Pancreas (tissue), 10 donors: ENCODE measurements around the gene MAP7D1. TPM values are rescaled to one million over a fixed set of nuclear protein-coding genes. Genes with fewer than 3 reads are reported as not detected.
"Not testable (repeated sequence)": the region's sequence is repeated elsewhere in the genome, so short reads cannot be mapped to it uniquely, and the experiment has no call there.

ENCODE experiments used
- ATAC-seq, 4 donors: fragments of 200-7000 bp; cut with Tn5 transposase; one replicate each; pipeline versions ENCODE4 v1.8.0 to v1.9.1; 2020; ENCODE audit warnings: mild to moderate bottlenecking in 4 of 4, moderate library complexity in 4 of 4
- DNase-seq, 6 donors: peaks; one replicate each; pipeline ENCODE4 v3.0.0-alpha.2; 2020
- FAIRE-seq: peaks from 2 replicates; lab custom pipeline; 2012; peaks lifted over from hg19 to GRCh38; lab: Jason Lieb, UNC
- H3K27ac ChIP-seq, 4 donors: fragments of 200-600 bp; sonication (generic); 1 replicate in 3 of 4; 2 replicates in 1 of 4; pipeline versions ENCODE4 v1.5.0 to v1.8.0; 2020
- H3K27me3 ChIP-seq, 4 donors: fragments of 200-600 bp; one replicate each; pipeline ENCODE4 v1.8.0; 2021
- H3K36me3 ChIP-seq, 3 donors: fragments of 200-600 bp; sonication (generic) in 1 of 3; one replicate each; pipeline versions ENCODE4 v1.5.0 to v1.8.0; 2020 to 2021
- H3K4me1 ChIP-seq, 3 donors: fragments of 200-600 bp; one replicate each; pipeline ENCODE4 v1.8.0; 2021
- H3K4me3 ChIP-seq, 4 donors: fragments of 200-600 bp; sonication (generic) in 2 of 4; one replicate each; pipeline versions ENCODE4 v1.5.0 to v1.8.0; 2020 to 2021
- H3K9me3 ChIP-seq, 4 donors: fragments of 200-600 bp; one replicate each; pipeline ENCODE4 v1.8.0; 2021
- CTCF ChIP-seq, 4 donors: fragments of 200-600 bp; sonication (generic) in 3 of 4; IDR thresholded peaks; one replicate each; pipeline versions ENCODE4 v1.5.0 to v1.8.0; 2021; ENCODE audit warnings: antibody characterized with exemption in 4 of 4
- whole genome bisulfite sequencing, 2 donors: extraction: QIAGEN DNeasy Blood & Tissue Kit; methylation state at CpG; one replicate each; pipeline ENCODE4 v1.1.7; 2013; 5-methylcytosine and 5-hydroxymethylcytosine counted together
- intact Hi-C, 3 donors: fragments of 100-400 bp; cut with DNase I; formaldehyde crosslinking; loops; one replicate each; pipeline versions ENCODE4 v1.11.1 to v1.14.2; 2022
- polyA plus RNA-seq, 2 donors: library from polyadenylated mRNA; stranded (reverse); fragments of 200-250 nt; gene quantifications; one replicate each; pipeline ENCODE4 v1.2.3, GENCODE V29; 2013
- total RNA-seq, 6 donors: library from RNA; stranded (reverse); fragmentation: NEBNext Ultra II Directional in 4 of 6; extraction: Animal tissue kit (Norgen Biotek cat#: 25700) in 4 of 6; gene quantifications; one replicate each; pipeline versions ENCODE4 v1.2.1 to v1.2.4, GENCODE V29; 2021 to 2023
- donor health status: healthy with polysubstance abuse.
- donor health status: DM: no; HTN: no; CAD: no; lungs with moderate emphysema.
- donor health status: DM: no; HTN: no; CAD: no.
- donor health status: control.
- donor health status: control.
- donor health status: Bipolar disorder and iron deficiency.
- donor health status: DM: yes; HTN: yes; CAD: no.
- donor health status: DM: no; HTN: no; CAD: no.
- donor health status: DM: no; HTN: no; CAD: no.
- donor health status: DM: yes; HTN: yes; CAD: no.

MAP7D1 gene
- total and polyA plus RNA-seq, 8 donors: 12.5 to 39.3 (median 22.3) TPM

GRCh38 chr1:36208978-36209703 lies 53.2 kb downstream of the MAP7D1 start:
- H3K36me3 ChIP-seq: no peaks in the 10 kb centered on the region
- WGBS, 2 donors: 74 to 81% methylated on average over 6 of the region's 6 CpGs
- no peaks in the 10 kb centered on the region for H3K27me3 ChIP-seq
- intact Hi-C loops: no loop called here
- no peaks in the 10 kb centered on the region for H3K9me3 ChIP-seq
- no peak for TF ChIP-seq CTCF (IDR thresholded peaks at IDR 0.05)
- DNase-seq (no peak), FAIRE-seq (no peak), ATAC-seq (peak in 1 of 4 donors; percentile 19)
- peaks cover 0 to 9% (median 0%) of the 10 kb centered on the region in 3 donors for H3K4me1 ChIP-seq
- no peak overlapping the region for H3K4me3 ChIP-seq
- H3K27ac ChIP-seq: no peak overlapping the region

GRCh38 chr1:36211307-36211706 lies 55.3 kb downstream of the MAP7D1 start:
- H3K36me3 ChIP-seq: no peaks in the 10 kb centered on the region
- no peak overlapping the region for H3K4me3 ChIP-seq
- 88 to 96% methylated on average over 3 of the region's 3 CpGs for WGBS, 2 donors
- no peaks in the 10 kb centered on the region for H3K9me3 ChIP-seq
- ATAC-seq (no peak), FAIRE-seq (no peak), DNase-seq (no peak)
- no peaks in the 10 kb centered on the region for H3K27me3 ChIP-seq
- intact Hi-C loops: no loop called here
- no peak for TF ChIP-seq CTCF (IDR thresholded peaks at IDR 0.05)
- H3K4me1 ChIP-seq: peaks cover 0 to 3% (median 0%) of the 10 kb centered on the region in 3 donors
- no peak overlapping the region for H3K27ac ChIP-seq

- no peak for TF ChIP-seq CTCF (IDR thresholded peaks at IDR 0.05)
- Histone ChIP-seq H3K36me3 (no peaks in the 10 kb centered on the region), H3K4me1 (peaks cover 0 to 3% (median 0%) of the 10 kb centered on the region in 3 donors), H3K27me3 (no peaks in the 10 kb centered on the region), H3K4me3 (no peak overlapping the region), H3K27ac (no peak overlapping the region), H3K9me3 (no peaks in the 10 kb centered on the region)
- no peak for FAIRE-seq
- intact Hi-C loops: no loop called here
- no peak for DNase-seq
- no peak for ATAC-seq
- WGBS, 2 donors: 81 to 86% methylated on average over 2 of the region's 2 CpGs
These were observed 55.9 kb downstream of the MAP7D1 start for GRCh38 chr1:36211841-36212240.

- intact Hi-C loops: no loop called here
- H3K9me3 ChIP-seq: no peaks in the 10 kb centered on the region
- DNase-seq: no peak
- FAIRE-seq: no peak
- peaks cover 0 to under 1% (median 0%) of the 10 kb centered on the region in 3 donors for H3K4me1 ChIP-seq
- peak in 3 of 4 donors; percentile 43 to 54 (median 44) for ATAC-seq
- H3K27me3 ChIP-seq: no peaks in the 10 kb centered on the region
- no peak overlapping the region for H3K27ac ChIP-seq
- H3K36me3 ChIP-seq: no peaks in the 10 kb centered on the region
- TF ChIP-seq CTCF (IDR thresholded peaks at IDR 0.05): no peak
- no peak overlapping the region for H3K4me3 ChIP-seq
- 60 to 74% methylated on average over 2 of the region's 2 CpGs for WGBS, 2 donors
These were observed 56.8 kb downstream of the MAP7D1 start for GRCh38 chr1:36212782-36213181.

- no peak for TF ChIP-seq CTCF (IDR thresholded peaks at IDR 0.05)
- H3K36me3 ChIP-seq: no peaks in the 10 kb centered on the region
- 30 to 31% methylated on average over 2 of the region's 2 CpGs for WGBS, 2 donors
- ATAC-seq (peak; percentile 68 to 87 (median 82)), FAIRE-seq (no peak), DNase-seq (peak in 1 of 6 donors; percentile 21)
- H3K27me3 ChIP-seq: no peaks in the 10 kb centered on the region
- intact Hi-C loops: no loop called here
- H3K4me1 ChIP-seq: no peaks in the 10 kb centered on the region
- no peaks in the 10 kb centered on the region for H3K9me3 ChIP-seq
- H3K27ac ChIP-seq: peak overlapping the region in 2 of 4 donors; percentile 40 to 46
- H3K4me3 ChIP-seq: no peak overlapping the region
These were observed 61.7 kb downstream of the MAP7D1 start for GRCh38 chr1:36217670-36218069.

GRCh38 chr1:36221901-36222300 lies 65.9 kb downstream of the MAP7D1 start:
- H3K4me3 ChIP-seq, H3K27me3 ChIP-seq, H3K27ac ChIP-seq, ATAC-seq, intact Hi-C loops, H3K36me3 ChIP-seq, FAIRE-seq, H3K9me3 ChIP-seq: not testable (repeated sequence)
- peak in 1 of 6 donors; percentile 30 for DNase-seq
- peaks cover 12 to 25% (median 22%) of the 10 kb centered on the region in 3 donors for H3K4me1 ChIP-seq
- WGBS, 2 donors: 86 to 90% methylated on average over 7 of the region's 7 CpGs
